Adipose tissue (tissue), 3 donors: ENCODE data around the gene CYGB. TPM values are rescaled to one million over a fixed set of nuclear protein-coding genes. Genes with fewer than 3 reads are reported as not detected.

Experiments used
- H3K27ac ChIP-seq: one replicate; pipeline ENCODE4 v1.5.1; 2013; ENCODE audit warnings: low read depth, low read length
- WGBS, 3 donors: extraction: QIAGEN DNeasy Blood & Tissue Kit; methylation state at CpG; one replicate each; pipeline ENCODE4 v1.1.7; 2013; 5-methylcytosine and 5-hydroxymethylcytosine counted together
- polyA plus RNA-seq, 3 donors: library from polyadenylated mRNA; stranded (reverse); fragments of 200-250 nt; gene quantifications; one replicate each; pipeline ENCODE4 v1.2.3, GENCODE V29; 2013
- donor health status: healthy with polysubstance abuse.
- donor health status: Bipolar disorder and iron deficiency.
- donor health status: healthy.

The CYGB gene
- polyA plus RNA-seq, 3 donors: 8.4 to 77.6 (median 54.4) TPM

- H3K27ac ChIP-seq: no peak overlapping the region
- 88 to 90% (median 88%) methylated on average over 15 of the region's 15 CpGs for WGBS, 3 donors
These were observed 59.9 kb downstream of the CYGB start for GRCh38 chr17:76477576-76477975.

Other genes with a start within 250 kb of the CYGB start
- 1 to 10 TPM; 1.3 to 2.2 (median 2.2) TPM for gene QRICH2, start 229.4 kb downstream of the CYGB start, polyA plus RNA-seq
- 10 to 100 TPM; 25.6 to 40.7 (median 30.6) TPM for gene PRPSAP1, start 183.8 kb downstream of the CYGB start, polyA plus RNA-seq
- gene SPHK1, start 153.1 kb downstream of the CYGB start, polyA plus RNA-seq: 10 to 100 TPM in 2 of 3 donors, 1 to 10 TPM in 1; 8.4 to 33.0 (median 15.5) TPM
- 10 to 100 TPM in 2 of 3 donors, 1 to 10 TPM in 1; 6.2 to 10.1 (median 10.0) TPM for gene UBE2O, start 84.6 kb downstream of the CYGB start, polyA plus RNA-seq
- under 1 TPM in 1 of 3 donors, not detected in 2; 0.08 TPM for gene AANAT, start 70.1 kb downstream of the CYGB start, polyA plus RNA-seq
- gene RHBDF2, start 36.3 kb downstream of the CYGB start, polyA plus RNA-seq: 10 to 100 TPM; 14.1 to 20.8 (median 19.8) TPM
- gene PRCD, start 2.3 kb upstream of the CYGB start, polyA plus RNA-seq: 10 to 100 TPM in 1 of 3 donors, 1 to 10 TPM in 2; 1.6 to 14.4 (median 4.7) TPM
- gene ST6GALNAC2, start 48.2 kb upstream of the CYGB start, polyA plus RNA-seq: 1 to 10 TPM; 2.0 to 6.4 (median 4.2) TPM
- gene ST6GALNAC1, start 106.0 kb upstream of the CYGB start, polyA plus RNA-seq: 1 to 10 TPM in 2 of 3 donors, under 1 TPM in 1; 0.41 to 7.0 (median 2.2) TPM
- gene MXRA7, start 173.3 kb upstream of the CYGB start, polyA plus RNA-seq: 100 to 1,000 TPM in 2 of 3 donors, 10 to 100 TPM in 1; 47.6 to 192 (median 176) TPM
- gene JMJD6, start 188.9 kb upstream of the CYGB start, polyA plus RNA-seq: 10 to 100 TPM; 19.3 to 51.5 (median 32.4) TPM
- 10 to 100 TPM; 30.2 to 33.4 (median 30.9) TPM for gene METTL23, start 189.1 kb upstream of the CYGB start, polyA plus RNA-seq
- 100 to 1,000 TPM in 2 of 3 donors, 10 to 100 TPM in 1; 60.6 to 298 (median 109) TPM for gene SRSF2, start 199.6 kb upstream of the CYGB start, polyA plus RNA-seq
- gene MFSD11, start 200.4 kb upstream of the CYGB start, polyA plus RNA-seq: 10 to 100 TPM in 2 of 3 donors, 1 to 10 TPM in 1; 8.5 to 15.4 (median 15.0) TPM